ENCODE data around the gene POLR2E. TPM values are rescaled to one million over a fixed set of nuclear protein-coding genes. Genes with fewer than 3 reads are reported as not detected.

POLR2E gene
- total and polyA plus RNA-seq, 2 experiments from 2014 or later = 257 to 286 TPM

DNA sequence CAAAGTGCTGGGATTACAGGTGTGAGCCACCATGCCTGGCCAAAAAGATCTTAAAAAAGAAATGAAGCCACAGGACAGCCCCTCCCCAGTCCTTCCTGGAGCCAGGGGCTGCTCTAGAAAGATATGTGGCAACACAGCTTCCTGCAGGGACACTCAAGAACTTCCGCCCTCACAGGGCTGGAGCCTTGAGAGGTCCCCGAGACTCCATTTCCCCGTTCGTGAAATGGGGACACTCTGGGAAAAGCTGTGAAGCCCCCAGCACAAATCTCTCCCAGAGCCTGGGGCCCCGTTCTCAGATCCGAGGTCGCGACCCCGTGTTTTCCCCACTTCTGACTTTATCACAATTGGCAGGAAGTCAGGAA is 6.1 kb upstream of the POLR2E start:
- no peak for ATAC-seq
- H4K20me1 ChIP-seq (replicated peaks; ENCODE audit: insufficient read depth) = no peaks in the 10 kb centered on the region
- peaks cover 21% of the 10 kb centered on the region for H3F3A ChIP-seq (replicated peaks; ENCODE audit: low read depth)
- peaks cover 20% of the 10 kb centered on the region; the same call in 2 of the 3 replicates for H3K4me1 Mint-ChIP-seq
- H3K27ac Mint-ChIP-seq = peak overlapping the region; percentile 89
- no peaks in the 10 kb centered on the region for H3K79me2 ChIP-seq (replicated peaks; ENCODE audit: insufficient read depth)
- H3K36me3 Mint-ChIP-seq (ENCODE audit: low read depth) = peaks cover 8% of the 10 kb centered on the region
- no peaks in the 10 kb centered on the region for H3K27me3 ChIP-seq (ENCODE audit: insufficient read depth)
- H3K27me3 Mint-ChIP-seq (ENCODE audit: insufficient read depth, low read depth, poor library complexity) = peaks cover 24% of the 10 kb centered on the region
- H3K4me2 ChIP-seq = 0 out of 2 replicates have a peak overlapping the region, but pooled peaks have one; percentile 27
- peak; percentile 26 for DNase-seq (ENCODE audit: low spot score)
- H3K36me3 ChIP-seq (ENCODE audit: insufficient read depth) = no peaks in the 10 kb centered on the region
- H2AFZ ChIP-seq = peak overlapping the region; percentile 70
- no peak overlapping the region for H3K4me3 ChIP-seq
- H3K27ac ChIP-seq (ENCODE audit: low read depth) = peak overlapping the region; percentile 89
- no peak overlapping the region; the same call in 2 of the 3 replicates for H3K4me3 Mint-ChIP-seq
- no peaks in the 10 kb centered on the region for H3K9me2 ChIP-seq (ENCODE audit: insufficient read depth)
- no peak for TF ChIP-seq NANOG (IDR thresholded peaks at IDR 0.05; ENCODE audit: borderline replicate concordance)
- TF ChIP-seq, protein P1, sequence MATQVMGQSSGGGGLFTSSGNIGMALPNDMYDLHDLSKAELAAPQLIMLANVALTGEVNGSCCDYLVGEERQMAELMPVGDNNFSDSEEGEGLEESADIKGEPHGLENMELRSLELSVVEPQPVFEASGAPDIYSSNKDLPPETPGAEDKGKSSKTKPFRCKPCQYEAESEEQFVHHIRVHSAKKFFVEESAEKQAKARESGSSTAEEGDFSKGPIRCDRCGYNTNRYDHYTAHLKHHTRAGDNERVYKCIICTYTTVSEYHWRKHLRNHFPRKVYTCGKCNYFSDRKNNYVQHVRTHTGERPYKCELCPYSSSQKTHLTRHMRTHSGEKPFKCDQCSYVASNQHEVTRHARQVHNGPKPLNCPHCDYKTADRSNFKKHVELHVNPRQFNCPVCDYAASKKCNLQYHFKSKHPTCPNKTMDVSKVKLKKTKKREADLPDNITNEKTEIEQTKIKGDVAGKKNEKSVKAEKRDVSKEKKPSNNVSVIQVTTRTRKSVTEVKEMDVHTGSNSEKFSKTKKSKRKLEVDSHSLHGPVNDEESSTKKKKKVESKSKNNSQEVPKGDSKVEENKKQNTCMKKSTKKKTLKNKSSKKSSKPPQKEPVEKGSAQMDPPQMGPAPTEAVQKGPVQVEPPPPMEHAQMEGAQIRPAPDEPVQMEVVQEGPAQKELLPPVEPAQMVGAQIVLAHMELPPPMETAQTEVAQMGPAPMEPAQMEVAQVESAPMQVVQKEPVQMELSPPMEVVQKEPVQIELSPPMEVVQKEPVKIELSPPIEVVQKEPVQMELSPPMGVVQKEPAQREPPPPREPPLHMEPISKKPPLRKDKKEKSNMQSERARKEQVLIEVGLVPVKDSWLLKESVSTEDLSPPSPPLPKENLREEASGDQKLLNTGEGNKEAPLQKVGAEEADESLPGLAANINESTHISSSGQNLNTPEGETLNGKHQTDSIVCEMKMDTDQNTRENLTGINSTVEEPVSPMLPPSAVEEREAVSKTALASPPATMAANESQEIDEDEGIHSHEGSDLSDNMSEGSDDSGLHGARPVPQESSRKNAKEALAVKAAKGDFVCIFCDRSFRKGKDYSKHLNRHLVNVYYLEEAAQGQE (IDR thresholded peaks at IDR 0.05; ENCODE audit: unreplicated experiment) = no peak
- TF ChIP-seq ZNF331 (CRISPR knock-in tag; IDR thresholded peaks at IDR 0.05; ENCODE audit: low read depth) = no peak
- no peak for TF ChIP-seq EZH2phosphoT487 (IDR thresholded peaks at IDR 0.05; ENCODE audit: unreplicated experiment)
- TF ChIP-seq, protein P2, sequence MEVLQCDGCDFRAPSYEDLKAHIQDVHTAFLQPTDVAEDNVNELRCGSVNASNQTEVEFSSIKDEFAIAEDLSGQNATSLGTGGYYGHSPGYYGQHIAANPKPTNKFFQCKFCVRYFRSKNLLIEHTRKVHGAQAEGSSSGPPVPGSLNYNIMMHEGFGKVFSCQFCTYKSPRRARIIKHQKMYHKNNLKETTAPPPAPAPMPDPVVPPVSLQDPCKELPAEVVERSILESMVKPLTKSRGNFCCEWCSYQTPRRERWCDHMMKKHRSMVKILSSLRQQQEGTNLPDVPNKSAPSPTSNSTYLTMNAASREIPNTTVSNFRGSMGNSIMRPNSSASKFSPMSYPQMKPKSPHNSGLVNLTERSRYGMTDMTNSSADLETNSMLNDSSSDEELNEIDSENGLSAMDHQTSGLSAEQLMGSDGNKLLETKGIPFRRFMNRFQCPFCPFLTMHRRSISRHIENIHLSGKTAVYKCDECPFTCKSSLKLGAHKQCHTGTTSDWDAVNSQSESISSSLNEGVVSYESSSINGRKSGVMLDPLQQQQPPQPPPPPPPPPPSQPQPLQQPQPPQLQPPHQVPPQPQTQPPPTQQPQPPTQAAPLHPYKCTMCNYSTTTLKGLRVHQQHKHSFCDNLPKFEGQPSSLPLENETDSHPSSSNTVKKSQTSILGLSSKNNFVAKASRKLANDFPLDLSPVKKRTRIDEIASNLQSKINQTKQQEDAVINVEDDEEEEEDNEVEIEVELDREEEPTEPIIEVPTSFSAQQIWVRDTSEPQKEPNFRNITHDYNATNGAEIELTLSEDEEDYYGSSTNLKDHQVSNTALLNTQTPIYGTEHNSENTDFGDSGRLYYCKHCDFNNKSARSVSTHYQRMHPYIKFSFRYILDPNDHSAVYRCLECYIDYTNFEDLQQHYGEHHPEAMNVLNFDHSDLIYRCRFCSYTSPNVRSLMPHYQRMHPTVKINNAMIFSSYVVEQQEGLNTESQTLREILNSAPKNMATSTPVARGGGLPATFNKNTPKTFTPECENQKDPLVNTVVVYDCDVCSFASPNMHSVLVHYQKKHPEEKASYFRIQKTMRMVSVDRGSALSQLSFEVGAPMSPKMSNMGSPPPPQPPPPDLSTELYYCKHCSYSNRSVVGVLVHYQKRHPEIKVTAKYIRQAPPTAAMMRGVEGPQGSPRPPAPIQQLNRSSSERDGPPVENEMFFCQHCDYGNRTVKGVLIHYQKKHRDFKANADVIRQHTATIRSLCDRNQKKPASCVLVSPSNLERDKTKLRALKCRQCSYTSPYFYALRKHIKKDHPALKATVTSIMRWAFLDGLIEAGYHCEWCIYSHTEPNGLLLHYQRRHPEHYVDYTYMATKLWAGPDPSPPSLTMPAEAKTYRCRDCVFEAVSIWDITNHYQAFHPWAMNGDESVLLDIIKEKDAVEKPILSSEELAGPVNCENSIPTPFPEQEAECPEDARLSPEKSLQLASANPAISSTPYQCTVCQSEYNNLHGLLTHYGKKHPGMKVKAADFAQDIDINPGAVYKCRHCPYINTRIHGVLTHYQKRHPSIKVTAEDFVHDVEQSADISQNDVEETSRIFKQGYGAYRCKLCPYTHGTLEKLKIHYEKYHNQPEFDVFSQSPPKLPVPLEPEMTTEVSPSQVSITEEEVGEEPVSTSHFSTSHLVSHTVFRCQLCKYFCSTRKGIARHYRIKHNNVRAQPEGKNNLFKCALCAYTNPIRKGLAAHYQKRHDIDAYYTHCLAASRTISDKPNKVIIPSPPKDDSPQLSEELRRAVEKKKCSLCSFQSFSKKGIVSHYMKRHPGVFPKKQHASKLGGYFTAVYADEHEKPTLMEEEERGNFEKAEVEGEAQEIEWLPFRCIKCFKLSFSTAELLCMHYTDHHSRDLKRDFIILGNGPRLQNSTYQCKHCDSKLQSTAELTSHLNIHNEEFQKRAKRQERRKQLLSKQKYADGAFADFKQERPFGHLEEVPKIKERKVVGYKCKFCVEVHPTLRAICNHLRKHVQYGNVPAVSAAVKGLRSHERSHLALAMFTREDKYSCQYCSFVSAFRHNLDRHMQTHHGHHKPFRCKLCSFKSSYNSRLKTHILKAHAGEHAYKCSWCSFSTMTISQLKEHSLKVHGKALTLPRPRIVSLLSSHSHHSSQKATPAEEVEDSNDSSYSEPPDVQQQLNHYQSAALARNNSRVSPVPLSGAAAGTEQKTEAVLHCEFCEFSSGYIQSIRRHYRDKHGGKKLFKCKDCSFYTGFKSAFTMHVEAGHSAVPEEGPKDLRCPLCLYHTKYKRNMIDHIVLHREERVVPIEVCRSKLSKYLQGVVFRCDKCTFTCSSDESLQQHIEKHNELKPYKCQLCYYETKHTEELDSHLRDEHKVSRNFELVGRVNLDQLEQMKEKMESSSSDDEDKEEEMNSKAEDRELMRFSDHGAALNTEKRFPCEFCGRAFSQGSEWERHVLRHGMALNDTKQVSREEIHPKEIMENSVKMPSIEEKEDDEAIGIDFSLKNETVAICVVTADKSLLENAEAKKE (CRISPR knock-in tag; IDR thresholded peaks at IDR 0.05) = no peak
- no peak for TF ChIP-seq POLR2AphosphoS5 (IDR thresholded peaks at IDR 0.05; ENCODE audit: low read depth)
- no peak for TF ChIP-seq STAT1 (IDR thresholded peaks at IDR 0.05; ENCODE audit: unreplicated experiment)
- TF ChIP-seq JUNB (IDR thresholded peaks at IDR 0.05; ENCODE audit: unreplicated experiment) = no peak
- no peak for TF ChIP-seq EZH2 (IDR thresholded peaks at IDR 0.05; ENCODE audit: low read depth, unreplicated experiment)
- no peak for TF ChIP-seq ZNF114 (CRISPR knock-in tag; IDR thresholded peaks at IDR 0.05)
- TF ChIP-seq, protein P3, sequence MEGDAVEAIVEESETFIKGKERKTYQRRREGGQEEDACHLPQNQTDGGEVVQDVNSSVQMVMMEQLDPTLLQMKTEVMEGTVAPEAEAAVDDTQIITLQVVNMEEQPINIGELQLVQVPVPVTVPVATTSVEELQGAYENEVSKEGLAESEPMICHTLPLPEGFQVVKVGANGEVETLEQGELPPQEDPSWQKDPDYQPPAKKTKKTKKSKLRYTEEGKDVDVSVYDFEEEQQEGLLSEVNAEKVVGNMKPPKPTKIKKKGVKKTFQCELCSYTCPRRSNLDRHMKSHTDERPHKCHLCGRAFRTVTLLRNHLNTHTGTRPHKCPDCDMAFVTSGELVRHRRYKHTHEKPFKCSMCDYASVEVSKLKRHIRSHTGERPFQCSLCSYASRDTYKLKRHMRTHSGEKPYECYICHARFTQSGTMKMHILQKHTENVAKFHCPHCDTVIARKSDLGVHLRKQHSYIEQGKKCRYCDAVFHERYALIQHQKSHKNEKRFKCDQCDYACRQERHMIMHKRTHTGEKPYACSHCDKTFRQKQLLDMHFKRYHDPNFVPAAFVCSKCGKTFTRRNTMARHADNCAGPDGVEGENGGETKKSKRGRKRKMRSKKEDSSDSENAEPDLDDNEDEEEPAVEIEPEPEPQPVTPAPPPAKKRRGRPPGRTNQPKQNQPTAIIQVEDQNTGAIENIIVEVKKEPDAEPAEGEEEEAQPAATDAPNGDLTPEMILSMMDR (conservative IDR thresholded peaks at IDR 0.05; ENCODE audit: low read depth in 2 of 2) = no peak
- no peak for TF ChIP-seq CREB1 (CRISPR knock-in tag; IDR thresholded peaks at IDR 0.05; ENCODE audit: low read depth)
- TF ChIP-seq, protein P4, sequence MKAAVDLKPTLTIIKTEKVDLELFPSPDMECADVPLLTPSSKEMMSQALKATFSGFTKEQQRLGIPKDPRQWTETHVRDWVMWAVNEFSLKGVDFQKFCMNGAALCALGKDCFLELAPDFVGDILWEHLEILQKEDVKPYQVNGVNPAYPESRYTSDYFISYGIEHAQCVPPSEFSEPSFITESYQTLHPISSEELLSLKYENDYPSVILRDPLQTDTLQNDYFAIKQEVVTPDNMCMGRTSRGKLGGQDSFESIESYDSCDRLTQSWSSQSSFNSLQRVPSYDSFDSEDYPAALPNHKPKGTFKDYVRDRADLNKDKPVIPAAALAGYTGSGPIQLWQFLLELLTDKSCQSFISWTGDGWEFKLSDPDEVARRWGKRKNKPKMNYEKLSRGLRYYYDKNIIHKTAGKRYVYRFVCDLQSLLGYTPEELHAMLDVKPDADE (IDR thresholded peaks at IDR 0.05) = no peak
- H3K9me3 Mint-ChIP-seq = no peaks in the 10 kb centered on the region
- H3K4me1 ChIP-seq (ENCODE audit: insufficient read depth) = peaks cover 11% of the 10 kb centered on the region
